SHP77 treated with DMSO at 0.1 percent for 48 hours (cell line): ENCODE measurements around the gene UMAD1.
A peak's percentile ranks its signal among the peaks of the same experiment; 100 is the strongest.

Experiments used
- DNase-seq: peaks from one replicate; lab custom pipeline; 2025; lab: John Stamatoyannopoulos, UW

The UMAD1 gene

GRCh38 chr7:7693881-7694280 is 53.3 kb downstream of the UMAD1 start:
- DNase-seq: no peak

- DNase-seq: no peak
Observed at GRCh38 chr7:7694542-7694941, 54.0 kb downstream of the UMAD1 start.

DNA sequence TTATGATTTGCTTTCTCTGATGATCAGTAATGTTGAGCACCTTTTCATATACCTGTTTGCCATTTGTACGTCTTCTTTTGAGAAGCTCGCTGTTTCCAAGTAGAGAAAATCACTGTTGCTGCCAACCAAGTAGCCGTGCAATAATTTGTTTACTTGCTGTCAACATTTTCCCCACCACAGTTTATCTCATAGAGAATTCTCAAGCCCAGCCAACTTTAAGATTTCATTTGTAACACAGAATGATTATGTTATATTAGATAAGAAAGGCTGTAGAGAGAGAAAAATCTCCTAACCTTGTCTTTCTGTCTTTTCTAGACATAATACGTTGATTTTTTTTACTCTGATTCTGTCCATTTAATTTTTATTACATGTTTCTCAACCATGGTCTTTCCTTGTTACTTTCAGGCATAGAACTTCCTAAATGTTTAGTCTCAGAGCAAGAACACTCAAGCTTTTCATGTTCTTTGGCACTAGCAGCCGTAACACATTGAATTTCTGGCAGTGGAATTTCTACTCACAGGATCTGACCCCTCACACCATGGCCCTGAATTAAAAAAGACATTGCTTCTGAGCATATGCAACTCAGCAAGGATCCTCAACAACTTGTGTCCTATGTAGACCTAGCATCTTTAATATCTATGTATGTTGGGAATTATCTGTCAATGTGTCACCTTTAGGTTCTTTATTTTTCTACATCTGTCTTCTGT is 54.7 kb downstream of the UMAD1 start:
- DNase-seq: no peak

- peak; percentile 27 for DNase-seq
Observed at GRCh38 chr7:7696458-7697119, 56.0 kb downstream of the UMAD1 start.

DNA sequence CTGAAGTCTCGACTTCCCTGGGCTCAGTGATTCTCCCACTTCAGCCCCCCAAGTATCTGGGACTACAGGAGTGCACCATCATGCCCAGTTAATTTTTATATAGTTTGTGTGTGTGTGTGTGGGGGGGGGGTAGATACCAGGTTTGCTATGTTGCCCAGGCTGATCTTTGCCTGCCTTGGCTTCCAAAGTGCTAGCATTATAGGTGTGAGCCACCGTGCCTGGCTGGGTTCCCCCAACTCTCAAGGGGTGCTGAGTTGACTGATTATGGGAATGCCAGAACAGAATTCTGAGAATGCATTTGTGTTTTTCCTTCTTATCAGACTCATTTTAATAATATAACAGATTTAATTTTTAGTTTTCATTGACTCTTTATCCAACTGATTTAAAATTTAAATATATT is 58.4 kb downstream of the UMAD1 start:
- DNase-seq: no peak

DNA sequence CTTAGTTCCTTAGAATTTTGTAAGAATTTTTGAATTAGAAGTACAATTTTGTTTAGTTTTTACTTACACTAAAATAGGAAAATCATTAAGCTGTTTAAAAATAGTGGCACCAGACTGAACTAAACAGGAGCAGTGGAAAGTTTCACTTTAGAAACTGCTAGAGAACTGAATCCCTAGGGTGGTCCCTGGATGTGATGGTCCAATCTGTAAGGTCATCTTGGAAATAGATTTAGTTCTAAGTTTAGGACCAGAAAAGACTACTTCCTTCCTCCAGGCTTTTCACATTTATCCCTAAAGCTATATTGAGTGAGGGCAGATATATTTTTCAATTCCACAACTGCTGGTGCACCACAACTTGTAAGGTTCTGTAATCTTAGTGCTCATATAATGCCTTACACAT is 58.8 kb downstream of the UMAD1 start:
- no peak for DNase-seq

GRCh38 chr7:7699970-7700369 is 59.4 kb downstream of the UMAD1 start:
- DNase-seq: no peak

DNA sequence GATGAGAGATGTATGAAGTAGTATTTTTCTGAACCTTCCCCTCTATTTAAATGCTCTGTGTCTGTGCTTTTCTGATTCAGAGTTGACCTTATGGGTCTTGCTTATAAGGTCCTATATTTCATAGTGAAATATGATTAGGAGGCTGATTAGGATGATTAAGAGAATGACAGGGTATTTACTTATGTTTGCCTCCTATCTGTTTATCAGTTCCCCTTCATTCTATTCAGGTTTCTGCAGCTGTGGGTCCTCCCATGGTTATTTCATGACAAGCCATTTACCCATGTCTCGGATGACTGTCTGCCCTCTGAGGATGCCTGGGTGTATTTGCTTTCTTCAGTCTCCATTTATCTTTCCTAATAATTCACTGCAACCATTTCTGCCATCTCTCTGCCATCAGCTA is 61.0 kb downstream of the UMAD1 start:
- DNase-seq: no peak

- no peak for DNase-seq
Observed at GRCh38 chr7:7702826-7703225, 62.3 kb downstream of the UMAD1 start.

- no peak for DNase-seq
Observed at GRCh38 chr7:7703427-7703826, 62.9 kb downstream of the UMAD1 start.

DNA sequence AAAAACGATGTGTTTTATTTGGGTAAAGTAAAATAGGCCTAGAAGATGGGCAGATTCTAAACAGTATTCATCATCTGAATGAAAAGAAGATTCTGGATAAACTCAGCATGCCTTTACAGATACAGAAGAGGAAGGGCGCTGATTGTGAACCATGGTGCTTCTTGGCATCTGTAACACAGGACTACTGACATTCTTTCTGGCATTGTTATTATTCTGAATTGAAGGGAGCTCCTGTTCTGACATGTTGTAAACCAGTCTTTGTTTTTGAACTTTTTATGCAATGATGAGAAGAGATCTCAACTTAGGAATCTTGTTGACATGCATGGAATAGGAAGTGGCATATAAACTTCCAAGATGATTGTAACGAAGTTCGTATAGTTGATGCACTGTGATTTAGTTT is 64.3 kb downstream of the UMAD1 start:
- no peak for DNase-seq

DNA sequence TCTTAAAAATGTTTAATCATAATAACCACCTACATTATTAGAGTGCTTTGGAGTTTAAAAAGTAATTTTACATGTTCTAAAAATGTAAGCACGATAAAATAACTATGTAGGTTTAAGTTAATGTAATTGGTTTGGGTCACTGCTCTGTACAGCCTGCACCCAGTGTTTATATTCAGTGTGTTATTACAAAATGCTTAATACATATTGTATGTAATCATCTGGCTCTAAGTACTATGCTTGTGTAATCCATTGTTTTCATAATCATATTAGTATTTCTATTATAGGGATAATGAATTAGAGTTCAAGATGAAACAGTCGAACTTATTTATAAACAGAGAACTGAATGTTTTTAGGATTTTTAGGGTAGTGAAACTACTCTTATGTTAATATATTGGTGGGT is 64.8 kb downstream of the UMAD1 start:
- no peak for DNase-seq

GRCh38 chr7:7706101-7706511 is 65.6 kb downstream of the UMAD1 start:
- no peak for DNase-seq

GRCh38 chr7:7706556-7707172 is 66.1 kb downstream of the UMAD1 start:
- no peak for DNase-seq

GRCh38 chr7:7707246-7707645 is 66.7 kb downstream of the UMAD1 start:
- DNase-seq: no peak

GRCh38 chr7:7707806-7708205 is 67.3 kb downstream of the UMAD1 start:
- no peak for DNase-seq

DNA sequence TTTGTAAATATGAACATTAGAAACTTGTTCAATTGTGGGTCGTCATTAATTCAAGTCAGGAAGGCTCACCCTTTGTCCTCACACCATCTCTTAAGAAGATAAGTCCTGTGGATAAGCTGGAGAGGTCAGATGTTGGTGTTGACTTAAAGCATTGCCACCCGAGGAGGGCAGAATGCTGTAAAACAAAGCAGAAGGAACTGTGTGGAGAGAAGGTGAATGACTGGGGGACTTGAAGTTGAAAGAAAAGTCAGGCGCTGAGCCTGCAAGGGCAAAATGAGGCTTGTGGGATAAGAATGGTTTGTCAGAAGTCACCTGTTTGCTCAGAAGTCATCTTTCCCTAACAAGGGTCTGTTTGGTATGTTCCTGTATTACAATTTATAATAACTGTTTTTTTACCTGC is 68.7 kb downstream of the UMAD1 start:
- no peak for DNase-seq

GRCh38 chr7:7710469-7710868 is 69.9 kb downstream of the UMAD1 start:
- no peak for DNase-seq

DNA sequence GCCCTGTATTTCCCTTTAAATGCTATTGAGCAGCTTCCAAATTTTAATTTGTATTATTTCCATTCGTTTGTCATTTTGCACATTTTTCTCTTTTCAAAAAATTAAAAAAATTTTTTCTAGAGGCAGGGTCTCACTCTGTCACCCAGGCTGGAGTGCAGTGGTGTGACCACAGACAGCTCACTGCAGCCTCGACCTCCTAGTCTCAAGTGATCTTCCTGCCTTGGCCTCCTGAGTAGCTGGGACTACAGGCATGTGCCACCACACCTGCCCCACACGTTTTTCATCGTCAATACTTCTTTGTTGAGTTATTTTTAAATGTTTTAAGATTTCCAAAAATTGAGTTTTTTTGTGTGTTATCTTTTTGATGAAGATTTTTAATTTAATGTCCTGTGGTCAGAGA is 73.2 kb downstream of the UMAD1 start:
- DNase-seq: no peak

- DNase-seq: peak; percentile 51
Observed at GRCh38 chr7:7718492-7718891, 77.9 kb downstream of the UMAD1 start, which contains the start of gene RPA3. RPA3 (minus strand) TSS chr7:7718607; CDS start chr7:7640418, 78,189 bp downstream.

- DNase-seq: peak; percentile 98
Observed at GRCh38 chr7:7719236-7719635, 78.7 kb downstream of the UMAD1 start.

DNA sequence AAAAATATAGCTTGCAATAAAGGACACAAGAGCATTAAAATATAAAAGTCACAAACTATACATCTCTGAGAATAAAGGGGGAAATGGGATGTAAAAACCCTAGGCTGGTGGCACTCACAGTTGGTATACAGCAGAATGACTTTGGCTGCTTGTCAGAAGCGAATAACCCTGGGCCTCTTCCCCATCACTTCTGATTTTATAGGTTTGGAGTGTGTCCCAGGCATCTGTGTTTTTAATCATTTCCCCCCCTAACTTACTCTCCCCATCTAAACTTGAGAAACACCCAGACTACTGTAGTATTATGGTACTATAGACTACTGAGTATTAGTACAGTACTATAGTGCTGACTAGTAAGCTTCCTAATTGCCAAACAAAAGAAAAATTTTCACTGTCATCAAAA is 79.6 kb downstream of the UMAD1 start:
- DNase-seq: peak; percentile 46
